Activated effector memory CD4-positive, alpha-beta T cell treated with anti-CD3 and anti-CD28 coated beads, Interleukin-2, amount 50 U/mL, for 16 hours (primary cell): ENCODE data around the gene FKBP7.
"Not testable (repeated sequence)": the region's sequence is repeated elsewhere in the genome, so short reads cannot be mapped to it uniquely, and the experiment has no call there.

Source experiments
- DNase-seq: peaks from one replicate; pipeline ENCODE4 v3.0.0-alpha.2; 2020

The FKBP7 gene

GRCh38 chr2:178448968-178449661 lies 29.3 kb downstream of the FKBP7 start:
- no peak for DNase-seq

GRCh38 chr2:178441426-178441825 lies 37.0 kb downstream of the FKBP7 start:
- DNase-seq, result no peak

GRCh38 chr2:178436662-178437061 lies 41.7 kb downstream of the FKBP7 start:
- DNase-seq, result no peak

GRCh38 chr2:178429336-178429735 lies 49.1 kb downstream of the FKBP7 start:
- DNase-seq, result no peak

DNA sequence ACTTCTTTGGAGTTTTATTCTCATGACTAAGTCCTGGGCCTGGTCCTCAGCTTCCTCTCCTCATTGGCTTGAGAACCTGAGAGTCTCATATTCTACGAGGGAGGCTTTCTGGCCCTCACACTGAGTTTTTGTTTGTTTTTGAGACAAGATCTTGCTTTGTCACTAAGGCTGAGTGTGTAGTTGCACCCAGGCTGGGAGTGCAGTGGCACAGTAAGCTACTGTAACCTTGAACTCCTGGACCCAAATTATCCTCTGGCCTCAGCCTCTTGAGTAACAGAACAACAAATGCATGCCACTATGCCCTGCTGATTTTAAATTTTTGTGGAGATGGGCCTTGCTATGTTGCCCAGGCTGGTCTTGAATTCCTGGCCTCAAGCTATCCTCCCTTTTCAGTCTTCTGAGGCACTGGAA lies 50.0 kb downstream of the FKBP7 start:
- DNase-seq, result no peak

GRCh38 chr2:178427458-178427857 lies 50.9 kb downstream of the FKBP7 start:
- no peak for DNase-seq

DNA sequence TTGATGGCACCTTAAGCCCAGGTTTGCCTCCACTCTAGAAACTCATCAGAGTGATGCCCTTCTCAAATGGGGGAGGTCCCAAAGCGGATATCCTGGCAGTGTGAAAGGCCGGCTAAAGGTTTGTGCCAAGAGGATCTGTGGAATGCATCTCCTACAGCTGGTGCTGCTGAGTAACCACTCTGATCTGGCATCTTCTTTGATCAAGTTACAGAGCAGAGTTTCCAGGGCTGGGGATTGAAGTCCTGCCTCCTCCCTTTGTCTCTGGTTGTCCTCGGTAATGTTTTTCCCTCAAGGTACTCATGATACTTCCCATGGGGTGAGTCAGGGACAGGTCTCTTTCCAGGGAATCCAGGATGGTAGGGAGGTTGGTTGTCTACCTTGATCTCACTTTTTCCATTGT lies 52.0 kb downstream of the FKBP7 start:
- no peak for DNase-seq

- no peak for DNase-seq
Measured at GRCh38 chr2:178425255-178425827, 53.1 kb downstream of the FKBP7 start.

DNA sequence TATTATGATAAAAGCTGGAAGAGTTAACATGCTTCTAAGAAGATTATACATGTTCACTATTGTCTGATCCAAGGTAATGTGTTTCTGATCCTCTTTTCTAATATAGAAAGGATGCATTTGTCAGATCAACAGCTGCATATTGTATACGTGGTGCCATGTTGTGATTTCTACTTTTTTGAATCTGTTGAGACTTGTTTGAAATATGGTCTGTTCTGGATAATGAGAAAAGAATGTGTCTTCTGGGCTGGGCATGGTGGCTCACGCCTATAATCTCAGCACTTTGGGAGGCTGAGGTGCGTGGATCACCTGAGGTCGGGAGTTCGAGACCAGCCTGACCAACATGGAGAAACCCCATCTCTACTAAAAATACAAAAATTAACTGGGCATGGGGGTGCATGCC lies 54.7 kb downstream of the FKBP7 start:
- not testable (repeated sequence) for DNase-seq

GRCh38 chr2:178422097-178422496 lies 56.3 kb downstream of the FKBP7 start:
- no peak for DNase-seq

DNA sequence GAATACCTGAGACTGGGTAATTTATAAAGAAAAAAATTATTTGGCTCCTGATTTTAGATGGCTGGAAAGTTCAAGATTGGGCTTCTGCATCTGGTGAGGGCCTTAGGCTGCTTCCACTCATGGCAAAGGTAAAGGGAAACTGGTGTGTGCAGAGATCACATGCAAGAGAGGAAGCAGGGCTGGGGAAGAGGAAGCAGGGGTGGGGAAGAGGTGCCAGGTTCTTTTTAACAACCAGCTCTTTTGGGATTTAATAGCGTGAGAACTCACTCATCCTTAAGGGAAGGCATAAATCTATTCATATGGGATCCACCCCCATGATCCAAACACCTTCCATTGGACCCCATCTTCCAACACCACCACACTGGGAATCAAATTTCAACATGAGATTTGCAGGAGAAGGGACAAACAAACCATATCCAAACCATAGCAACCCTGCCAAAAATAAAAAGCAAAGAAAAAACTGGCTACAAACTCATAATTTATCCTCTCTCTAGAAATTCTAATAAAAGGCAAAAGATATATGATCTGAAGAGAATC lies 57.9 kb downstream of the FKBP7 start:
- DNase-seq, result no peak

- DNase-seq, result no peak
Measured at GRCh38 chr2:178419123-178419522, 59.3 kb downstream of the FKBP7 start.

- DNase-seq, result no peak
Measured at GRCh38 chr2:178418426-178418825, 60.0 kb downstream of the FKBP7 start.

GRCh38 chr2:178417916-178418315 lies 60.5 kb downstream of the FKBP7 start:
- DNase-seq, result no peak

GRCh38 chr2:178415979-178416378 lies 62.4 kb downstream of the FKBP7 start:
- no peak for DNase-seq

- DNase-seq, result peak; percentile 91
Measured at GRCh38 chr2:178414266-178415247, 63.8 kb downstream of the FKBP7 start.
